NCI-H1694 treated with DMSO at 0.1 percent for 48 hours (cell line): ENCODE measurements around the gene NAA38.

Source experiments
- DNase-seq: peaks from one replicate; lab custom pipeline; 2025; lab: John Stamatoyannopoulos, UW

NAA38 gene

GRCh38 chr17:7852919-7853690, 4.3 kb downstream of the NAA38 start:
- no peak for DNase-seq

GRCh38 chr17:7852262-7852670, 5.1 kb downstream of the NAA38 start:
- DNase-seq: no peak

- DNase-seq: peak; percentile 86
These were observed 5.7 kb downstream of the NAA38 start for GRCh38 chr17:7851438-7852261.

- no peak for DNase-seq
These were observed 6.5 kb downstream of the NAA38 start for GRCh38 chr17:7850701-7851437.

- no peak for DNase-seq
These were observed 7.4 kb downstream of the NAA38 start for GRCh38 chr17:7849751-7850504.

- DNase-seq: no peak
These were observed 8.1 kb downstream of the NAA38 start for GRCh38 chr17:7849130-7849750.

GRCh38 chr17:7848739-7849129, 8.6 kb downstream of the NAA38 start:
- no peak for DNase-seq

- no peak for DNase-seq
These were observed 9.2 kb downstream of the NAA38 start for GRCh38 chr17:7848131-7848579.

DNA sequence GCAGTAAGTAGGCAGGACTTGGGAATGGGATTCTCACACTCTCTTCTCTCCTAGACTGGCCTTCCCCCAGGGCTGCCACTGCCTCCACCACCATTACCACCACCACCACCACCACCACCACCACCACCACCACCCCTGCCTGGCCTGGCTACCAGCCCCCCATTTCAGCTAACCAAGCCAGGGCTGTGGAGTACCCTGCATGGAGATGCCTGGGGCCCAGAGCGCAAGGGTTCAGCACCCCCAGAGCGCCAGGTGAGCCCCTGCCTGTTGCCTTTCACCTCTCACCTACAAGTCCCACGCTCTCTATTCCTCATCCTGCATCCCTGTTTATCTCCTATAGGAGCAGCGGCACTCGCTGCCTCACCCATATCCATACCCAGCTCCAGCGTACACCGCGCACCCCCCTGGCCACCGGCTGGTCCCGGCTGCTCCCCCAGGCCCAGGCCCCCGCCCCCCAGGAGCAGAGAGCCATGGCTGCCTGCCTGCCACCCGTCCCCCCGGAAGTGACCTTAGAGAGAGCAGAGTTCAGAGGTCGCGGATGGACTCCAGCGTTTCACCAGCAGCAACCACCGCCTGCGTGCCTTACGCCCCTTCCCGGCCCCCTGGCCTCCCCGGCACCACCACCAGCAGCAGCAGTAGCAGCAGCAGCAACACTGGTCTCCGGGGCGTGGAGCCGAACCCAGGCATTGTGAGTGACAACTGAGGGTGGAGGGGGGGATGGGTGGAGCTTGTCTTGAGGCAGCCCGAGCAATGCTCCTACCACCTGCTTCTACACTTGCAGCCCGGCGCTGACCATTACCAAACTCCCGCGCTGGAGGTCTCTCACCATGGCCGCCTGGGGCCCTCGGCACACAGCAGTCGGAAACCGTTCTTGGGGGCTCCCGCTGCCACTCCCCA, 10.3 kb downstream of the NAA38 start:
- no peak for DNase-seq

DNA sequence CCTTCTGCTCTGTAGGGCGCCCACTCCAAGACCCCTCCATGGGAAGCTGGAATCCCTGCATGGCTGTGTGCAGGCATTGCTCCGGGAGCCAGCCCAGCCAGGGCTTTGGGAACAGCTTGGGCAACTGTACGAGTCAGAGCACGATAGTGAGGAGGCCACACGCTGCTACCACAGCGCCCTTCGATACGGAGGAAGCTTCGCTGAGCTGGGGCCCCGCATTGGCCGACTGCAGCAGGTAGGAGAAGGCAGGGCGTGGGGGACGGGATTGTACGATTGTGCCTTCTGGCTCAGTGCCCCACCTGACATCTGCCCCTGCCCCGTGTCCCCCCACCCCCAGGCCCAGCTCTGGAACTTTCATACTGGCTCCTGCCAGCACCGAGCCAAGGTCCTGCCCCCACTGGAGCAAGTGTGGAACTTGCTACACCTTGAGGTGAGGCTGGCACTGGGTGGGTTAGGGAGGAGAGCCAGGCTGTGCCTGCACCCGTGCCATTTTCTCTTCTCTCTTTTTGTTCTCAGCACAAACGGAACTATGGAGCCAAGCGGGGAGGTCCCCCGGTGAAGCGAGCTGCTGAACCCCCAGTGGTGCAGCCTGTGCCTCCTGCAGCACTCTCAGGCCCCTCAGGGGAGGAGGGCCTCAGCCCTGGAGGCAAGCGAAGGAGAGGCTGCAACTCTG, 11.2 kb downstream of the NAA38 start:
- no peak for DNase-seq

- DNase-seq: no peak
These were observed 11.8 kb downstream of the NAA38 start for GRCh38 chr17:7845359-7846062.

GRCh38 chr17:7844292-7845154, 12.8 kb downstream of the NAA38 start:
- peak; percentile 67 for DNase-seq

DNA sequence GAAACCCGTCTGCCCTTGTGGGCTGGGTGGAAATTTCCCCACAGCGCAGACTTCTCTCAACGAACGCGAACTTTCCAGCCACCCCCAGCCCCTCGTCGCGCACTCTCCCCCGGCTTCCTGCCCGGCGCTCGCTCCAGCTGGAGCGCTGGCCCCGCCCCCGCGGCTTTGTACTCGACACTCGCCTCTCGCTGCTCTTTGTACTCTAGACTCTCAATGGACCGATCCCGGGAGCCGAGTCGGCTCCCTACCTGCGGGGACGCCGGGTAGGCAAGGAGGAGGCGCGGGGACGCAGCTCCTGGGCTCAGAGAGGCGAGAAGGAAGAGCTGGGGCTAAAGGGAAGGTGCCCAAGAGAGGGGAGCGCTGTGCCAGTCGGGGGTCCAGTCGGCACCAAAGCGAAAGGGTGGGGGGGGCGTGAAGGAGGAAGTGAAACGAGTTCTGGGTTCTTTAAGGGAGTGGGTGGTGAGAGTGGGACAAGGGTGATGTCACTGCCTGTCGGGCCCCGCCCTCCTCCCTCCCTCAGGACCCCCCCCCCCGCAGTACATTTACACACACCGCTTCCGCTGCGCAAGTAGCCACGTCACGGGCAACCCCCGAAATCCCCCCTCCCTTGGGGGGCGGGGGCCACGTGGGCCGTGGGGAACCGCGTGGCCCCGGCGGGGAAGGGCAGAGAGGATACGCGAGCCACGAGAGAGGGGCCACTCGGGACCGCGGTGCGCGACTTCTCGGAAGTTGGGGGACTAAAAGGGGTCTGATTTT, 13.6 kb downstream of the NAA38 start:
- DNase-seq: peak; percentile 44

DNA sequence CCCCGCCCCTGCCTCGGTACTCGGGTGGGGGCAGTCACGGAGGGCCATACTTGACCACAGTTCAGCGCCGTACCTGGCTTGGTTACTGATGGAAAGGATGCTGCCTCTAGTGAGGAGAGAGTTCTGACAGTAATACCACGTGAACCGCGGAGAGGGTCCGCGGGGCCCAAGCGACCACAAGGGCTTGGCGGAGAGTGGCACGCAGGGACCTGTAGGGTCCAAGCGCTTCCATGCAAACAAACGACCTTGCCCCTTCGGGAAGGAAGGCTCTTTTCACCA, 14.2 kb downstream of the NAA38 start:
- DNase-seq: no peak

DNA sequence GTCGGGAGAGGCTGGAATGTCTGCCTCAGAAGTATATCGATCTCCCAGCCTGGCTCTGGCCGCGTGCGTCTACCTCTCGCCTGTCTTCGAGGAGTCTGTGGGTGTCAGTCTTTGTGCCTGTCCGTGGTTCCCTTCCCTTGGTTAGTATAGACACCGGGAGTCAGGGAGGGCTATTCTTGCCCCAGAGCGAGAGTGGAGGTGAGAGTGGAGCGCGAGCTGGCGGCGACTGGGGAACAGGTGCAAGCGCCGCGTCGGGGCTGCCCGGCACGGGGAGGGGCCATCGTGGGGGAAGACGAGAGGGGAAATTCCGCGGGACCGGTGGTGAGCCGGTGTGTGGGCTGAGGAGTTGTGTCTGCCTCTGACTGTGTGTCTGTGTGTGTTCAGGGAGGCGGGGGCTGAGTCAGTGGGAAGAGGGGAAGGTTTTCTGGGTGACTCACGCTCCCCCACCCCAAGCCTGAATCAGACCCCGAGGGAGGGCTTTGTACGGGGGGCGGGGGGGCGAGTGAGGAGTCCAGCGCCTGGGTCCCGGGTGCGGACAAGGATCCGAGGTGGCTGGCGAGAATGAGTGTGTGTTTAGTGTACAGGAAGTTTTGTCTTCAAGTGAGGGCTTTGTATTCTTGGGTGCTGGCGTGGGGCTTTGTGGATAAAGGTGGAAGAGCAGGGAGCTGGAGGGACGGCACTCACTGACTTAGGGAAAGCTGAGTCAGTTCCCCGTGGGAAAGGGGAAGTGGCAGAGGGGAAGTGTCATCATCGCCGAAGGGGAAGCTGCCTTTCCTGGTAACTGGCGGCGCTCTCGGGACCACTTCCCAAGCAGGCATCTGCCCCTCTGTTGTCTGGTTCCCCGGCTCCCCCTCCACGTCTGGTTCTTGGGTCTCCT, 14.7 kb downstream of the NAA38 start:
- DNase-seq: peak; percentile 3

GRCh38 chr17:7841915-7842379, 15.4 kb downstream of the NAA38 start:
- DNase-seq: peak; percentile 78
